GM19023 (cell line): ENCODE measurements around the gene MRGPRX3.
"Not testable (repeated sequence)": the region's sequence is repeated elsewhere in the genome, so short reads cannot be mapped to it uniquely, and the experiment has no call there.

Experiments used
- ATAC-seq: cut with Tn5 transposase; IDR thresholded peaks from one replicate; pipeline ENCODE4 v1.9.1; 2021; ENCODE audit warnings: mild to moderate bottlenecking, moderate library complexity; ENCODE audit not compliant: unreplicated experiment

The MRGPRX3 gene

GRCh38 chr11:18132341-18132740 lies at the start of gene MRGPRX3:
Gene MRGPRX3, plus strand, starts transcription at chr11:18132571. Its CDS starts 4,632 bp downstream, at chr11:18137203.
- no peak for ATAC-seq

- ATAC-seq, result no peak
Measured at GRCh38 chr11:18088366-18088765, 44.0 kb upstream of the MRGPRX3 start.

- no peak for ATAC-seq
Measured at GRCh38 chr11:18088966-18089365, 43.4 kb upstream of the MRGPRX3 start.

GRCh38 chr11:18091731-18092130 lies 40.6 kb upstream of the MRGPRX3 start:
- ATAC-seq, result no peak

GRCh38 chr11:18093959-18094358 lies 38.4 kb upstream of the MRGPRX3 start:
- no peak for ATAC-seq

GRCh38 chr11:18100926-18101656 lies 31.3 kb upstream of the MRGPRX3 start:
- no peak for ATAC-seq

- ATAC-seq, result no peak
Measured at GRCh38 chr11:18105086-18105801, 27.1 kb upstream of the MRGPRX3 start.

- peak; percentile 98 for ATAC-seq
Measured at GRCh38 chr11:18105802-18106574, 26.4 kb upstream of the MRGPRX3 start, which contains the start of gene SAAL1. Gene SAAL1, minus strand, starts transcription at chr11:18106082. Its CDS starts 41 bp downstream, at chr11:18106041.

GRCh38 chr11:18106688-18107087 lies 25.7 kb upstream of the MRGPRX3 start:
- ATAC-seq, result no peak

- ATAC-seq, result no peak
Measured at GRCh38 chr11:18108254-18108653, 24.1 kb upstream of the MRGPRX3 start.

- no peak for ATAC-seq
Measured at GRCh38 chr11:18111005-18111404, 21.4 kb upstream of the MRGPRX3 start.

- ATAC-seq, result peak; percentile 82
Measured at GRCh38 chr11:18115360-18116127, 16.8 kb upstream of the MRGPRX3 start.

GRCh38 chr11:18121331-18121828 lies 11.0 kb upstream of the MRGPRX3 start:
- not testable (repeated sequence) for ATAC-seq

GRCh38 chr11:18131115-18131514 lies 1.3 kb upstream of the MRGPRX3 start:
- ATAC-seq, result not testable (repeated sequence)

GRCh38 chr11:18135308-18135707 lies 2.9 kb downstream of the MRGPRX3 start:
- no peak for ATAC-seq

GRCh38 chr11:18137186-18137800 lies 4.9 kb downstream of the MRGPRX3 start:
- ATAC-seq, result no peak

GRCh38 chr11:18140145-18140544 lies 7.8 kb downstream of the MRGPRX3 start:
- ATAC-seq, result no peak

GRCh38 chr11:18144243-18144642 lies 11.9 kb downstream of the MRGPRX3 start:
- ATAC-seq, result no peak

GRCh38 chr11:18145025-18145424 lies 12.7 kb downstream of the MRGPRX3 start:
- ATAC-seq, result no peak

- no peak for ATAC-seq
Measured at GRCh38 chr11:18145837-18146236, 13.5 kb downstream of the MRGPRX3 start.
